ENCODE results near the gene CABP7. TPM values are rescaled to one million over a fixed set of nuclear protein-coding genes. Genes with fewer than 3 reads are reported as not detected.

The CABP7 gene
- total and polyA plus RNA-seq, 9 donors: 0.04 to 0.23 (median 0.07) TPM; not detected in 6

- WGBS, 3 donors: 86 to 90% (median 89%) methylated on average over 17 of the region's 17 CpGs
- TF ChIP-seq EP300 (IDR thresholded peaks at IDR 0.05) (no peak), CTCF (IDR thresholded peaks at IDR 0.05) (no peak), POLR2A (IDR thresholded peaks at IDR 0.05) (no peak)
Measured at GRCh38 chr22:29739346-29739875, 19.6 kb downstream of the CABP7 start.

GRCh38 chr22:29740216-29740615 is 20.4 kb downstream of the CABP7 start:
- TF ChIP-seq EP300 (IDR thresholded peaks at IDR 0.05) (no peak), POLR2A (IDR thresholded peaks at IDR 0.05) (no peak), CTCF (IDR thresholded peaks at IDR 0.05) (no peak)
- 87 to 96% (median 95%) methylated on average over 5 of the region's 5 CpGs for WGBS, 3 donors
- Histone ChIP-seq H3K4me3 (no peak overlapping the region), H3K4me1 (ENCODE audit: insufficient read depth) (no peaks in the 10 kb centered on the region), H3K9me3 (no peaks in the 10 kb centered on the region), H3K27me3 (no peaks in the 10 kb centered on the region), H3K27ac (no peak overlapping the region), H3K36me3 (no peaks in the 10 kb centered on the region)
- intact Hi-C loops (cut with DNase I): loop anchor here in 1 of 4 donors (2.0 kb wide), 1 partner anchor 37 kb away; no protein-coding TSS in a partner anchor
- DNase-seq: no peak

More at GRCh38 chr22:29739346-29739875, 19.6 kb downstream of the CABP7 start:
- H3K4me1 ChIP-seq (ENCODE audit: insufficient read depth): no peaks in the 10 kb centered on the region
- no peak overlapping the region for H3K27ac ChIP-seq
- intact Hi-C loops (cut with DNase I): no loop called here
- no peak overlapping the region for H3K4me3 ChIP-seq
- no peaks in the 10 kb centered on the region for H3K27me3 ChIP-seq
- no peak for DNase-seq
- H3K9me3 ChIP-seq: no peaks in the 10 kb centered on the region
- H3K36me3 ChIP-seq: no peaks in the 10 kb centered on the region

- TF ChIP-seq POLR2A (IDR thresholded peaks at IDR 0.05): no peak
- no peak for TF ChIP-seq CTCF (IDR thresholded peaks at IDR 0.05)
- no peak for TF ChIP-seq EP300 (IDR thresholded peaks at IDR 0.05)
- Histone ChIP-seq H3K4me3 (no peak overlapping the region), H3K27me3 (no peaks in the 10 kb centered on the region), H3K27ac (no peak overlapping the region), H3K9me3 (no peaks in the 10 kb centered on the region), H3K36me3 (no peaks in the 10 kb centered on the region), H3K4me1 (ENCODE audit: insufficient read depth) (no peaks in the 10 kb centered on the region)
- intact Hi-C loops (cut with DNase I): loop anchor here in 1 of 4 donors (2.0 kb wide), 1 partner anchor 39 kb away; no protein-coding TSS in a partner anchor
- WGBS, 3 donors: 85 to 93% (median 88%) methylated on average over 2 of the region's 2 CpGs
- DNase-seq: no peak
Measured at GRCh38 chr22:29741926-29742325, 22.1 kb downstream of the CABP7 start.

- intact Hi-C loops (cut with DNase I): no loop called here
- no peak for DNase-seq
- no peaks in the 10 kb centered on the region for H3K9me3 ChIP-seq
- H3K27me3 ChIP-seq: no peaks in the 10 kb centered on the region
- H3K27ac ChIP-seq: no peak overlapping the region
- no peaks in the 10 kb centered on the region for H3K4me1 ChIP-seq (ENCODE audit: insufficient read depth)
- 75 to 79% (median 77%) methylated on average over 13 of the region's 13 CpGs for WGBS, 3 donors
- no peak overlapping the region for H3K4me3 ChIP-seq
- TF ChIP-seq EP300 (IDR thresholded peaks at IDR 0.05): no peak
- TF ChIP-seq POLR2A (IDR thresholded peaks at IDR 0.05): no peak
- TF ChIP-seq CTCF (IDR thresholded peaks at IDR 0.05): no peak
- H3K36me3 ChIP-seq: no peaks in the 10 kb centered on the region
Measured at GRCh38 chr22:29742326-29742725, 22.5 kb downstream of the CABP7 start.
